GM18502 (cell line): ENCODE results near the gene ARHGAP9.
"Not testable (repeated sequence)": the region's sequence is repeated elsewhere in the genome, so short reads cannot be mapped to it uniquely, and the experiment has no call there.

Source experiments
- ATAC-seq: cut with Tn5 transposase; IDR thresholded peaks from one replicate; pipeline ENCODE4 v1.9.1; 2021; ENCODE audit warnings: mild to moderate bottlenecking; ENCODE audit not compliant: unreplicated experiment, poor library complexity

The ARHGAP9 gene

GRCh38 chr12:57518176-57518919 lies 38.7 kb upstream of the ARHGAP9 start:
- no peak for ATAC-seq

- ATAC-seq = not testable (repeated sequence)
These were observed 38.1 kb upstream of the ARHGAP9 start for GRCh38 chr12:57517718-57518117.

GRCh38 chr12:57517187-57517586 lies 37.5 kb upstream of the ARHGAP9 start:
- no peak for ATAC-seq

- no peak for ATAC-seq
These were observed 37.0 kb upstream of the ARHGAP9 start for GRCh38 chr12:57516617-57517153.

- no peak for ATAC-seq
These were observed 36.4 kb upstream of the ARHGAP9 start for GRCh38 chr12:57515934-57516541.

- ATAC-seq = no peak
These were observed 35.8 kb upstream of the ARHGAP9 start for GRCh38 chr12:57515408-57515933.

GRCh38 chr12:57514720-57515407 lies 35.2 kb upstream of the ARHGAP9 start:
- ATAC-seq = no peak

GRCh38 chr12:57514246-57514645 lies 34.6 kb upstream of the ARHGAP9 start:
- not testable (repeated sequence) for ATAC-seq

GRCh38 chr12:57513677-57514076 lies 34.0 kb upstream of the ARHGAP9 start:
- ATAC-seq = not testable (repeated sequence)

GRCh38 chr12:57513266-57513665 lies 33.6 kb upstream of the ARHGAP9 start:
- no peak for ATAC-seq

GRCh38 chr12:57512665-57513064 lies 33.0 kb upstream of the ARHGAP9 start:
- no peak for ATAC-seq

GRCh38 chr12:57511588-57512325 lies 32.1 kb upstream of the ARHGAP9 start:
- ATAC-seq = no peak

GRCh38 chr12:57511161-57511560 lies 31.5 kb upstream of the ARHGAP9 start:
- no peak for ATAC-seq

GRCh38 chr12:57507796-57508195 lies 28.1 kb upstream of the ARHGAP9 start:
- not testable (repeated sequence) for ATAC-seq

- ATAC-seq = not testable (repeated sequence)
These were observed 26.9 kb upstream of the ARHGAP9 start for GRCh38 chr12:57506541-57506940.

GRCh38 chr12:57502311-57502969 lies 22.8 kb upstream of the ARHGAP9 start:
- not testable (repeated sequence) for ATAC-seq

- no peak for ATAC-seq
These were observed 20.5 kb upstream of the ARHGAP9 start for GRCh38 chr12:57500213-57500612.

GRCh38 chr12:57498571-57498970 lies 18.9 kb upstream of the ARHGAP9 start:
- ATAC-seq = no peak

GRCh38 chr12:57498132-57498502 lies 18.5 kb upstream of the ARHGAP9 start:
- ATAC-seq = no peak
